Neural progenitor cell (in vitro differentiated cells): Measurements from ENCODE around the gene LCK. TPM values are rescaled to one million over a fixed set of nuclear protein-coding genes. Genes with fewer than 3 reads are reported as not detected.
"Not testable (repeated sequence)": the region's sequence is repeated elsewhere in the genome, so short reads cannot be mapped to it uniquely, and the experiment has no call there.

Source experiments
- DNase-seq: peaks from one replicate; pipeline ENCODE4 v3.0.0-alpha.2; 2016; ENCODE audit warnings: low spot score
- H2AFZ ChIP-seq: fragments of 200-600 bp; sonication (generic); replicated peaks from 2 replicates; pipeline ENCODE4 v1.6.1; 2016; ENCODE audit warnings: antibody characterized with exemption
- H3F3A ChIP-seq: fragments of 200-600 bp; sonication (generic); 2 replicates; pipeline ENCODE4 v1.6.1; 2016; ENCODE audit warnings: antibody characterized with exemption, low read depth
- H3K27ac ChIP-seq: fragments of 200-600 bp; sonication (generic); 2 replicates; pipeline ENCODE4 v1.5.1; 2016; ENCODE audit warnings: mild to moderate bottlenecking
- H3K27me3 ChIP-seq: fragments of 200-600 bp; sonication (generic); 2 replicates; pipeline ENCODE4 v1.6.1; 2016; ENCODE audit warnings: mild to moderate bottlenecking, moderate library complexity
- H3K36me3 ChIP-seq: fragments of 200-600 bp; sonication (generic); 2 replicates; pipeline ENCODE4 v1.5.1; 2016
- H3K4me1 ChIP-seq: fragments of 200-600 bp; sonication (generic); 2 replicates; pipeline ENCODE4 v1.6.1; 2016; ENCODE audit warnings: mixed run types
- H3K4me2 ChIP-seq: fragments of 200-600 bp; sonication (generic); 2 replicates; pipeline ENCODE4 v1.6.1; 2016
- H3K4me3 ChIP-seq: fragments of 200-600 bp; sonication (generic); 2 replicates; pipeline ENCODE4 v1.5.1; 2016
- H3K79me2 ChIP-seq: fragments of 200-600 bp; sonication (generic); 2 replicates; pipeline ENCODE4 v1.6.1; 2016; ENCODE audit warnings: low read depth
- H3K9ac ChIP-seq: fragments of 200-600 bp; sonication (generic); 2 replicates; pipeline ENCODE4 v1.6.1; 2016
- H3K9me3 ChIP-seq: fragments of 200-600 bp; sonication (generic); 2 replicates; pipeline ENCODE4 v1.5.1; 2016; ENCODE audit warnings: low read depth
- H4K20me1 ChIP-seq: fragments of 200-600 bp; sonication (generic); 2 replicates; pipeline ENCODE4 v1.6.1; 2016; ENCODE audit warnings: low read depth
- H3K27ac Mint-ChIP-seq: 3 replicates; pipeline ENCODE4 v1.8.0; 2021; ENCODE audit warnings: mixed read lengths
- H3K27me3 Mint-ChIP-seq: 2 replicates; pipeline ENCODE4 v1.8.0; 2022; ENCODE audit warnings: low read depth, mild to moderate bottlenecking, inconsistent platforms, moderate library complexity, mixed read lengths; ENCODE audit not compliant: insufficient read depth
- H3K36me3 Mint-ChIP-seq: 3 replicates; pipeline ENCODE4 v1.8.0; 2021; ENCODE audit warnings: mixed read lengths
- H3K4me1 Mint-ChIP-seq: 3 replicates; pipeline ENCODE4 v1.8.0; 2021; ENCODE audit warnings: mixed read lengths
- H3K4me3 Mint-ChIP-seq: 3 replicates; pipeline ENCODE4 v1.8.0; 2021; ENCODE audit warnings: mild to moderate bottlenecking, moderate library complexity, mixed read lengths
- H3K9me3 Mint-ChIP-seq: 3 replicates; pipeline ENCODE4 v1.8.0; 2020; ENCODE audit warnings: mixed read lengths
- EZH2 ChIP-seq: fragments of 200-600 bp; sonication (generic); IDR thresholded peaks from 2 replicates; pipeline ENCODE4 v1.6.1; 2017; ENCODE audit warnings: antibody characterized with exemption, mild to moderate bottlenecking, moderate library complexity
- EZH2phosphoT487 ChIP-seq: fragments of 200-600 bp; sonication (generic); IDR thresholded peaks from 2 replicates; pipeline ENCODE4 v1.6.1; 2017; ENCODE audit warnings: antibody characterized with exemption
- total RNA-seq: library from RNA; depleted of rRNA; stranded (reverse); fragments of >200 nt; gene quantifications from 2 replicates; pipeline ENCODE4 v1.2.3, GENCODE V29; 2015; ENCODE audit warnings: low replicate concordance
- TF ChIP-seq, protein P1 (sequence below): fragments of 200-600 bp; sonication (generic); IDR thresholded peaks from 2 replicates; pipeline ENCODE4 v1.5.1; 2017; ENCODE audit warnings: antibody characterized with exemption, mild to moderate bottlenecking

Gene LCK
- total RNA-seq, 1 donor from 2014 or later: 0.32 TPM

DNA sequence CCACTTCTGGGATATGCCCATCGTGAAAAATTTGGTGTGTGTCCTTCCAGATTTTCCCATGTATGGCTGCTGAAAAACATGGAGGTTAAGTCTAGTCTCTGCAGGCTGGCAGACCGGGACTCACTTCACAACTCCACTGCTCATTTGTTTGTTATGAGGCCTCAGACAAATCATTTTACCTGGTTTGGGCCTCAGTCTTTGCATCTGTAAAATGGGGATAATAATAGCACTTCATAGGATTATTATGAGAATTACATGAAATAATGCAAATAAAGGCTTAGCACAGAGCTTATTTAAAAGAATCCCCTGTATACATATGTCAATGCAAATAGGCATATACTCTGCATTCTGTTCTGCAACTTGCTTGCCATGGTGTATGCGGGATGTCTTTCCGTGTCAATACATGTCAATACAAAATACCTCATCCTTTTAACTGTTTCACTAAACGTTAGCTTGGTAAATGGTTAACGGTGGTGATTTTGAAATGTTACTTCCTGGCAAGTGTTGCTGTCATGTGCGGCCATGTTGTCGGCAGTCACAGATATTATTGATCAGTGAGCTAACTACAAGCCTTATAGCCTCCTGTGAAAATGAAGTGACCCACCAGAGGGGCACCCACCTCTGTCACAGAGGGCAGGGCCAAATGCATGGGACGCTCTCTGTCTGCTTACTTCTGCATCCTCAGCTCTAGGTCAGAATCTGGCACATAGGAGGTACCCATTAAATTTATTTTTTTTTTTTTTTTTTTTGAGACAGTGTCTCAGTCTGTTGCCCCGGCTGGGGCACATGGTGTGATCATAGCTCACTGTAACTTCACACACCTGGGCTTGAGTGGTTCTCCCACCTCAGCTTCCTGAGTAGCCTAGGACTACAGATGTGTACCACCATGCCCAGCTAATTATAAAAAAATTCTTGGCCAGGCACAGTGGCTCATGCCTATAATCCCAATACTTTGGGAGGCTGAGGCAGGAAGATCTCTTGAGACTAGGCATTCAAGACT is 4.3 kb downstream of the LCK start:
- H3K4me3 Mint-ChIP-seq: no peak overlapping the region
- TF ChIP-seq EZH2phosphoT487 (no peak), EZH2 (no peak)
- TF ChIP-seq, protein P1, sequence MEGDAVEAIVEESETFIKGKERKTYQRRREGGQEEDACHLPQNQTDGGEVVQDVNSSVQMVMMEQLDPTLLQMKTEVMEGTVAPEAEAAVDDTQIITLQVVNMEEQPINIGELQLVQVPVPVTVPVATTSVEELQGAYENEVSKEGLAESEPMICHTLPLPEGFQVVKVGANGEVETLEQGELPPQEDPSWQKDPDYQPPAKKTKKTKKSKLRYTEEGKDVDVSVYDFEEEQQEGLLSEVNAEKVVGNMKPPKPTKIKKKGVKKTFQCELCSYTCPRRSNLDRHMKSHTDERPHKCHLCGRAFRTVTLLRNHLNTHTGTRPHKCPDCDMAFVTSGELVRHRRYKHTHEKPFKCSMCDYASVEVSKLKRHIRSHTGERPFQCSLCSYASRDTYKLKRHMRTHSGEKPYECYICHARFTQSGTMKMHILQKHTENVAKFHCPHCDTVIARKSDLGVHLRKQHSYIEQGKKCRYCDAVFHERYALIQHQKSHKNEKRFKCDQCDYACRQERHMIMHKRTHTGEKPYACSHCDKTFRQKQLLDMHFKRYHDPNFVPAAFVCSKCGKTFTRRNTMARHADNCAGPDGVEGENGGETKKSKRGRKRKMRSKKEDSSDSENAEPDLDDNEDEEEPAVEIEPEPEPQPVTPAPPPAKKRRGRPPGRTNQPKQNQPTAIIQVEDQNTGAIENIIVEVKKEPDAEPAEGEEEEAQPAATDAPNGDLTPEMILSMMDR: no peak
- no peak overlapping the region for H2AFZ ChIP-seq
- no peak for DNase-seq
- H3F3A ChIP-seq: no peaks in the 10 kb centered on the region
- H3K9me3 Mint-ChIP-seq: no peaks in the 10 kb centered on the region
- H3K27me3 Mint-ChIP-seq: peaks cover 4% of the 10 kb centered on the region
- no peaks in the 10 kb centered on the region for H3K4me1 ChIP-seq
- no peak overlapping the region for H3K27ac Mint-ChIP-seq
- no peak overlapping the region for H3K4me2 ChIP-seq
- H4K20me1 ChIP-seq: no peaks in the 10 kb centered on the region
- H3K27ac ChIP-seq: no peak overlapping the region
- no peaks in the 10 kb centered on the region for H3K27me3 ChIP-seq
- no peak overlapping the region for H3K9ac ChIP-seq
- H3K9me3 ChIP-seq: no peaks in the 10 kb centered on the region
- H3K79me2 ChIP-seq: no peaks in the 10 kb centered on the region
- no peak overlapping the region for H3K4me3 ChIP-seq
- no peaks in the 10 kb centered on the region for H3K36me3 ChIP-seq
- peaks cover 10% of the 10 kb centered on the region for H3K4me1 Mint-ChIP-seq
- no peaks in the 10 kb centered on the region for H3K36me3 Mint-ChIP-seq

DNA sequence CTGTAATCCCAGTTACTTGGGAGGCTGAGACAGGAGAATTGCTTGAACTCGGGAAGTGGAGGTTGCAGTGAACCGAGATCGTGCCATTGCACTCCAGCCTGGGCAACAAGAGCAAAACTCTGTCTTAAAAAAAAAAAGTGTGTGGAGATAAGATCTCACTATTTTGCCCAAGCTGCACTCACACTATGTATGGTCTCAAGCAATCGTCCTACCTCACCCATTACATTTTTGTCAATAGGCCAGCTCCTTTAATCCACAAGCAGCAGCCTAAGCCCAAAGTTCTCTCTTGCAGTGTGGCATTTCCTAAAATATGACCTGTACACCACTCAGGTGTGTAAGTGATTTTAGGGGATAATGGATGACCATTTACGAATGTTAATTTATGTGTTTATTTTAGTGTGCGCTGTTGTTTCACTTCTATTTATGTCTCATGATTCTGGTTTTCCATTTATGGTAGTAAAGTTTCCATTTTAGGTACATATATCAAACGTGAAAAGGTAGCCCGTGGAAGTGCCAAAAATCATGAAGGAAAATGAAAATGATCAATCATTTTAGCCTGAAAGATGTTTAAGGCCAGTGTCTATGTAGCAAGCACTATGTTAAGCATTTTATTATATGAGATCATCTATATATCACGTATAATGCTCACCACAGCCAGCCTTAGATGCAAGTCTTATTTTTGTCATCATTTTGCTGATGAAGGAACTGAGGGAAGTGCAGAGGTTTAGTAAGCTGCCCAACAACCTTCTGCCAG is 5.6 kb downstream of the LCK start:
- peaks cover 2% of the 10 kb centered on the region for H3K4me1 Mint-ChIP-seq
- Histone ChIP-seq H2AFZ (no peak overlapping the region), H3K27ac (no peak overlapping the region), H3K4me3 (no peak overlapping the region), H3K9ac (no peak overlapping the region), H3K79me2 (no peaks in the 10 kb centered on the region), H3K36me3 (no peaks in the 10 kb centered on the region), H3K9me3 (no peaks in the 10 kb centered on the region), H3K4me2 (no peak overlapping the region), H4K20me1 (no peaks in the 10 kb centered on the region), H3F3A (no peaks in the 10 kb centered on the region), H3K4me1 (no peaks in the 10 kb centered on the region), H3K27me3 (no peaks in the 10 kb centered on the region)
- no peak for DNase-seq
- no peaks in the 10 kb centered on the region for H3K9me3 Mint-ChIP-seq
- H3K27ac Mint-ChIP-seq: no peak overlapping the region
- H3K36me3 Mint-ChIP-seq: no peaks in the 10 kb centered on the region
- TF ChIP-seq, protein P1: no peak
- TF ChIP-seq EZH2phosphoT487 (no peak), EZH2 (no peak)
- no peak overlapping the region for H3K4me3 Mint-ChIP-seq
- peaks cover 6% of the 10 kb centered on the region for H3K27me3 Mint-ChIP-seq

DNA sequence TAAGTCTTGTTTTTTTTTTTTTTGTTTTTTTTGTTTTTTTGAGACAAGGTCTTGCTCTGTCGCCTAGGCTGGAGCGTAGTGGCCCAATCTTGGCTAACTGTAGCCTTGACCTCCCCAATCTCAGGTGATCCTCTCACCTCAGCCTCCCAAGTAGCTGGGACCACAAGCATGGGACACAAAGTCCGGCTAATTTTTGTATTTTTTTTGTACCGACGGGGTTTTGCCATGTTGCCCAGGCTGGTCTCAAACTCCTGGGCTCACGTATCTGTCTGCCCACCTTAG is 6.1 kb downstream of the LCK start:
- Histone ChIP-seq H3K4me3 (no peak overlapping the region), H3F3A (no peaks in the 10 kb centered on the region), H3K27ac (no peak overlapping the region), H3K36me3 (no peaks in the 10 kb centered on the region), H3K79me2 (no peaks in the 10 kb centered on the region), H3K27me3 (no peaks in the 10 kb centered on the region), H3K4me2 (no peak overlapping the region), H4K20me1 (no peaks in the 10 kb centered on the region), H3K9me3 (no peaks in the 10 kb centered on the region), H3K4me1 (no peaks in the 10 kb centered on the region), H2AFZ (no peak overlapping the region), H3K9ac (no peak overlapping the region)
- Mint-ChIP-seq H3K9me3 (no peaks in the 10 kb centered on the region), H3K4me1 (peaks cover 2% of the 10 kb centered on the region), H3K36me3 (no peaks in the 10 kb centered on the region), H3K27me3 (peaks cover 6% of the 10 kb centered on the region), H3K27ac (no peak overlapping the region), H3K4me3 (no peak overlapping the region)
- no peak for DNase-seq
- no peak for TF ChIP-seq EZH2
- TF ChIP-seq, protein P1: no peak
- TF ChIP-seq EZH2phosphoT487: no peak

DNA sequence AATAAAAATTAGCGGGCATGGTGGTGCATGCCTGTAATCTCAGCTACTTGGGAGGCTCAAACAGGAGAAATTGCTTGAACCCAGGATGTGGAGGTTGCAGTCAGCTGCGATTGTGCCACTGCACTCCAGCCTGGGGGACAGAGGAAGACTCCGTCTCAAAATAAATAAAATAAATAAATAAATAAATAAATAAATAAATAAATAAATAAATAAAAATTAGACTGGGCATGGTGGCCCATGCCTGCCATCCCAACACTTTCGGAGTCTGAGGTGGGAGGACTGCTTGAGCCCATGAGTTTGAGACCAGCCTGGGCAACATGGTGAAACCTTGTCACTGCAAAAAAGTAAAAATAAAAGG is 12.2 kb downstream of the LCK start:
- not testable (repeated sequence) for H3K9ac ChIP-seq, H3K27ac Mint-ChIP-seq, H3K9me3 ChIP-seq, H3K4me2 ChIP-seq, H3K36me3 Mint-ChIP-seq, H3K9me3 Mint-ChIP-seq, H3K36me3 ChIP-seq, H3K27me3 Mint-ChIP-seq, H2AFZ ChIP-seq, H3K4me3 Mint-ChIP-seq, H3K79me2 ChIP-seq, H4K20me1 ChIP-seq, H3K27me3 ChIP-seq, H3K4me3 ChIP-seq, DNase-seq, H3K27ac ChIP-seq, H3K4me1 Mint-ChIP-seq, H3K4me1 ChIP-seq, H3F3A ChIP-seq
